ENCODE results near the gene CRACR2A.

- TF ChIP-seq CTCF (IDR thresholded peaks at IDR 0.05; ENCODE audit: low read depth, low read length): no peak
- no peak for TF ChIP-seq POLR2A (IDR thresholded peaks at IDR 0.05; ENCODE audit: extremely low read depth, insufficient read length)
- no peak for TF ChIP-seq MYC (IDR thresholded peaks at IDR 0.05; ENCODE audit: low read depth, low read length)
Measured at GRCh38 chr12:3713947-3714346, 39.0 kb downstream of the CRACR2A start.

Measured in NB4 (cell line).